ENCODE measurements around the gene SEMA6B.

DNA sequence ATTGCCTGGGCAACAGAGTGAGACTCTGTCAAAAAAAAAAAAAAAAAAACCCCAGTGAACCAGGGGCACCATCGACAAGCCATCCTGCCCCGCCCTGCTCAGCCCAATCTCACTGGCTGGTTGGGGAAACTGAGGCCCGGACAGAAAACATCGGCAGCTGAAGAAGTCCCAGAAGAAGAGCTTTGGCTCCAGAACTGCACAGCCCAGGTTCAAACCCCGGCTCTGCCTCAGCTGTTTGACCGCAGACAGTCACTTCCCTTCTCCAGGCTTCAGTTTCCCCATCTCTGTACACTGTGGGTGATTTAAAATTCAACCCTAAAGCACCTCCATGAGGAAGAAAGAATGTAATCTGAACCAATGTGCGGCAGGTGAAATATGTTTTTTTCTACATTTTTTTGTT lies 9.4 kb upstream of the SEMA6B start:
- TF ChIP-seq POLR2A (IDR thresholded peaks at IDR 0.05) (no peak), POLR2AphosphoS5 (IDR thresholded peaks at IDR 0.05) (no peak)

Data from spleen (tissue), 3 donors.